ELR (cell line): ENCODE measurements around the gene MON1B.

Experiments used
- DNase-seq: peaks from one replicate; pipeline ENCODE4 v3.0.0-alpha.2; 2015; ENCODE audit warnings: low read depth

MON1B gene

GRCh38 chr16:77246150-77246549, 55.2 kb downstream of the MON1B start:
- DNase-seq, result no peak

- DNase-seq, result no peak
These were observed 59.4 kb downstream of the MON1B start for GRCh38 chr16:77250400-77250799.
